ENCODE data around the gene ZNF655. TPM values are rescaled to one million over a fixed set of nuclear protein-coding genes. Genes with fewer than 3 reads are reported as not detected.

The ZNF655 gene
- total and polyA plus RNA-seq, 2 of the 8 experiments (the other 6 are each of a cell fraction or from before 2014, with no cell fraction given) = 27.1 to 37.8 TPM

DNA sequence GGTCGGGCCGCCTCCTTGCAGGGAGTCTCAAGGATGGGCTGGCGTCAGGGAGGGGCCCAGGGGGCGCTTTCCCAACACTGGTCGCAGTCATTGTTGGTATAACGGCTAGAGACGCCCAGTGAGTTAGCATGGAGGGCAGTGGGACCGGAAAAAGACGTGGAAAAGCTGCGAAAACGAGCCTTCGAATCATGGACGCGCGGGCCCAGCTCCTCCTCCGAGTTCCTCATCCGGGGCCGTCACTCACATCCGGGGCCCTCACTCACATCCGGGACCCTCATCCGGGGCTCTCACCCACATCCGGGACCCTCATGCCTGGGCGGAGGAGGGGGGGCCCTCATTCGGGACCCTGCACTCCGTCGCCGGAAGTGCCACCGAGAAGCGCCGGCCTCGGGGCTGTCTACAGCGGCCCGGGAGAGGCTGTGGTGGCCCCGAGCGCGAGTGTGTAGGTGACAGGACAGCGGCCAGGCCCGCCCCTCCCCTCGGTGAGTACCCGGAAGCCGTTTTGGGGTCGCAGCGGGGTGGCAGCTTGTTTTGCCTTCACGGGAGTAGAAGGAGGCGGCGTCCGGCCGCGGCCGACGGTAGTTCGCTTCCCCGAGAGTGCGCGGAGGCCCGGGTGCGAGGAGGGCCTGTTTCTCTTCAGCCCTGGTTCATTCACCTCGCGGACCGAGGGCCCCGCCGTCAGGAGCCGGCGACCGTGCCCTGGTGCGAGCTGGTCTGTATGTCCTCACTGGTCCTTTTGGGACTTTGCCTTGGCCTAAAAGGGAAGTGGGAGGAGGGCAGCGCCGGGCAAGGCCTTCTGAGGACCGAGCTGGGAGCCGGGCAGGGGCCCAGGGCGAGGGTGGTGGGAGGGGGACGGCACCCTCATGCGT lies at the start of gene ZNF655 (continued):
- peak; percentile 57; the same call in 1 of the 2 replicates for TF ChIP-seq EGR1 (IDR thresholded peaks at IDR 0.05; ENCODE audit: borderline replicate concordance, low read depth, low read length)
- TF ChIP-seq GTF2F1 (IDR thresholded peaks at IDR 0.05; ENCODE audit: borderline replicate concordance, low read depth, low read length) = no peak
- peak; percentile 19 to 42; a peak in 3 of 4 replicates for TF ChIP-seq SIN3A (conservative IDR thresholded peaks at IDR 0.05 in 1 of 2, IDR thresholded peaks at IDR 0.05 in 1 of 2; ENCODE audit: low read depth in 1 of 2, low read length in 2 of 2)
- TF ChIP-seq, protein P1, sequence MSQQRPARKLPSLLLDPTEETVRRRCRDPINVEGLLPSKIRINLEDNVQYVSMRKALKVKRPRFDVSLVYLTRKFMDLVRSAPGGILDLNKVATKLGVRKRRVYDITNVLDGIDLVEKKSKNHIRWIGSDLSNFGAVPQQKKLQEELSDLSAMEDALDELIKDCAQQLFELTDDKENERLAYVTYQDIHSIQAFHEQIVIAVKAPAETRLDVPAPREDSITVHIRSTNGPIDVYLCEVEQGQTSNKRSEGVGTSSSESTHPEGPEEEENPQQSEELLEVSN (IDR thresholded peaks at IDR 0.05) = peak; percentile 34; the same call in 1 of the 2 replicates
- peak in 1 of 2 experiments; percentile 7; a peak in 1 of 4 replicates for TF ChIP-seq RAD21 (IDR thresholded peaks at IDR 0.05 in 1 of 2, conservative IDR thresholded peaks at IDR 0.05 in 1 of 2; ENCODE audit: low read depth in 2 of 2, low read length in 2 of 2)
- TF ChIP-seq JUND (IDR thresholded peaks at IDR 0.05; ENCODE audit: low read length) = peak; percentile 50
- peak; percentile 63 for TF ChIP-seq TBP (IDR thresholded peaks at IDR 0.05; ENCODE audit: low read depth, low read length)
- peak; percentile 67; the same call in 1 of the 2 replicates for TF ChIP-seq RBBP5 (IDR thresholded peaks at IDR 0.05; ENCODE audit: borderline replicate concordance, low read depth, low read length)
- TF ChIP-seq, protein P2, sequence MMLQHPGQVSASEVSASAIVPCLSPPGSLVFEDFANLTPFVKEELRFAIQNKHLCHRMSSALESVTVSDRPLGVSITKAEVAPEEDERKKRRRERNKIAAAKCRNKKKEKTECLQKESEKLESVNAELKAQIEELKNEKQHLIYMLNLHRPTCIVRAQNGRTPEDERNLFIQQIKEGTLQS (IDR thresholded peaks at IDR 0.05; ENCODE audit: insufficient read depth, low read depth, low read length) = no peak
- peak; percentile 60 for TF ChIP-seq TAF7 (optimal IDR thresholded peaks at IDR 0.05; ENCODE audit: borderline replicate concordance, low read depth, low read length)
- 0 out of 4 replicates have a peak, but pooled peaks have one; percentile 56 to 70 for TF ChIP-seq HDAC2 (IDR thresholded peaks at IDR 0.05; ENCODE audit: borderline replicate concordance in 1 of 2, low read depth in 2 of 2, low read length in 2 of 2)

Measured in H1 (cell line).